Endodermal cell (in vitro differentiated cells): ENCODE measurements around the gene CYLD. TPM values are rescaled to one million over a fixed set of nuclear protein-coding genes. Genes with fewer than 3 reads are reported as not detected.

Source experiments
- DNase-seq: peaks from one replicate; pipeline ENCODE4 v3.0.0-alpha.2; 2017
- H3K27ac ChIP-seq: 2 replicates; pipeline ENCODE4 v1.5.1; 2013; ENCODE audit warnings: mild to moderate bottlenecking, low read depth, low read length, moderate library complexity
- H3K27me3 ChIP-seq: 2 replicates; pipeline ENCODE4 v1.6.1; 2013; ENCODE audit warnings: mild to moderate bottlenecking, low read length, moderate library complexity; ENCODE audit not compliant: insufficient read depth, control insufficient read depth, poor library complexity, severe bottlenecking
- H3K36me3 ChIP-seq: 2 replicates; pipeline ENCODE4 v1.7.0; 2013; ENCODE audit warnings: mild to moderate bottlenecking, low read length, moderate library complexity; ENCODE audit not compliant: control insufficient read depth, insufficient read depth
- H3K4me1 ChIP-seq: one replicate; pipeline ENCODE4 v1.7.0; 2013; ENCODE audit warnings: low read length; ENCODE audit not compliant: control insufficient read depth, insufficient read depth
- H3K4me3 ChIP-seq: 2 replicates; pipeline ENCODE4 v1.5.1; 2013; ENCODE audit warnings: mild to moderate bottlenecking, low read length, moderate library complexity
- H3K9ac ChIP-seq: 2 replicates; pipeline ENCODE4 v1.6.1; 2013; ENCODE audit warnings: mild to moderate bottlenecking, low read length, moderate library complexity; ENCODE audit not compliant: poor library complexity, severe bottlenecking; ENCODE audit errors: extremely low read depth
- H3K9me3 ChIP-seq: 2 replicates; pipeline ENCODE4 v1.6.1; 2013; ENCODE audit warnings: mild to moderate bottlenecking, low read length, moderate library complexity; ENCODE audit not compliant: control insufficient read depth
- H3K27ac Mint-ChIP-seq: 2 replicates; pipeline ENCODE4 v1.8.0; 2020; ENCODE audit warnings: mixed read lengths
- H3K27me3 Mint-ChIP-seq: 2 replicates; pipeline ENCODE4 v1.8.0; 2021; ENCODE audit warnings: mild to moderate bottlenecking, mixed read lengths; ENCODE audit not compliant: insufficient read depth
- H3K36me3 Mint-ChIP-seq: 2 replicates; pipeline ENCODE4 v1.8.0; 2020; ENCODE audit warnings: low read depth, mixed read lengths
- H3K4me1 Mint-ChIP-seq: 2 replicates; pipeline ENCODE4 v1.8.0; 2020; ENCODE audit warnings: mixed read lengths
- H3K4me3 Mint-ChIP-seq: 2 replicates; pipeline ENCODE4 v1.8.0; 2020; ENCODE audit warnings: mild to moderate bottlenecking, moderate library complexity, mixed read lengths
- H3K9me3 Mint-ChIP-seq: 2 replicates; pipeline ENCODE4 v1.8.0; 2020; ENCODE audit warnings: mild to moderate bottlenecking, mixed read lengths
- WGBS, 2 experiments: methylation state at CpG; one replicate each; pipeline versions ENCODE4 v1.1.5 to v1.1.7; 2013; ENCODE audit warnings: missing lambda C conversion rate in 2 of 2, mixed read lengths in 1 of 2; ENCODE audit not compliant: insufficient coverage in 1 of 2, insufficient read length in 1 of 2; 5-methylcytosine and 5-hydroxymethylcytosine counted together
- total RNA-seq, 2 donors: library from RNA; stranded (reverse); fragmentation: NEBNext Ultra II Directional in 1 of 2; extraction: Animal tissue kit (Norgen Biotek cat#: 25700) in 1 of 2; gene quantifications; 2 replicates in 1 of 2; 3 replicates in 1 of 2; pipeline ENCODE4 v1.2.1, GENCODE V29; 2021
- TF ChIP-seq, protein P1 (sequence below): fragments of 200-600 bp; sonication (generic); conservative IDR thresholded peaks from 2 replicates; pipeline ENCODE4 v1.5.0; 2021; ENCODE audit warnings: antibody characterized with exemption, mild to moderate bottlenecking

The CYLD gene
- total RNA-seq, 2 donors from 2014 or later, result 12.7 TPM

DNA sequence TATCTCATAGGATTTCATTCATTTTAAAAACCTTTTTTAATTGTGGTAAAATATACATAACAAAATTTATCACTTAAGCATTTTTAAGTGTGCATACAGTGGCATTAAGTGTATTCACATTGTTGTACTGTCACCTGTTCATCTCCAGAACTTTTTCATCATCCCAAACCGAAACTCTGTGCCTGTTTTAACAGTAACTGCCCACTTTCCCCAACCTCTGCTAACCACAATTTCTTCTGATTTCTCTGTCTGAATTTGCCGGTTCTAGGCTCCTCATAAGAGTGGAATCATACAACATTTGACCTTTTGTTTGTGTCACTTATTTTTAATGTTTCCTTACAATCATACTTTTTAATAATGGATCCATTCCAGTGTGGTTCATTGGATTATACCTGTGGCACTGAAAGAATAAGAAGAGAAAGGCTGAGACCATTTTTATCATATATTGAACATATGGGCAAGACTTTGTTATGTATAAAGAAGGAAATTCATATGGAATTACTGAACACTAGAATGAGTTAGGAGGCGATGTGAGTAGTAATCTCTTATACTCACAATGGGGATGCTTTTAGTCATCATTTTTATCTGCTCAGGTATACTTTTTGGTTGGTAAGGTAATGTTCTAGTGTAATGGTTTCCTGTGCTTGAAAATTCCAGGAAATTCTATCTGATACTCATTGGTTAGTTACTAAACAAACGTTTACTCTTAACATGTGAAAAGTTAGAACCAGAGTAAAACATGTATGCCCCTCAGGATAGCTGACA is 10.8 kb downstream of the CYLD start:
- no peak overlapping the region for H3K4me3 Mint-ChIP-seq
- TF ChIP-seq, protein P1, sequence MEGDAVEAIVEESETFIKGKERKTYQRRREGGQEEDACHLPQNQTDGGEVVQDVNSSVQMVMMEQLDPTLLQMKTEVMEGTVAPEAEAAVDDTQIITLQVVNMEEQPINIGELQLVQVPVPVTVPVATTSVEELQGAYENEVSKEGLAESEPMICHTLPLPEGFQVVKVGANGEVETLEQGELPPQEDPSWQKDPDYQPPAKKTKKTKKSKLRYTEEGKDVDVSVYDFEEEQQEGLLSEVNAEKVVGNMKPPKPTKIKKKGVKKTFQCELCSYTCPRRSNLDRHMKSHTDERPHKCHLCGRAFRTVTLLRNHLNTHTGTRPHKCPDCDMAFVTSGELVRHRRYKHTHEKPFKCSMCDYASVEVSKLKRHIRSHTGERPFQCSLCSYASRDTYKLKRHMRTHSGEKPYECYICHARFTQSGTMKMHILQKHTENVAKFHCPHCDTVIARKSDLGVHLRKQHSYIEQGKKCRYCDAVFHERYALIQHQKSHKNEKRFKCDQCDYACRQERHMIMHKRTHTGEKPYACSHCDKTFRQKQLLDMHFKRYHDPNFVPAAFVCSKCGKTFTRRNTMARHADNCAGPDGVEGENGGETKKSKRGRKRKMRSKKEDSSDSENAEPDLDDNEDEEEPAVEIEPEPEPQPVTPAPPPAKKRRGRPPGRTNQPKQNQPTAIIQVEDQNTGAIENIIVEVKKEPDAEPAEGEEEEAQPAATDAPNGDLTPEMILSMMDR, result no peak
- peaks cover 2% of the 10 kb centered on the region for H3K9me3 Mint-ChIP-seq
- Histone ChIP-seq H3K4me3 (no peak overlapping the region), H3K27ac (no peak overlapping the region), H3K27me3 (no peaks in the 10 kb centered on the region), H3K9ac (no peak overlapping the region), H3K9me3 (peaks cover 6% of the 10 kb centered on the region), H3K36me3 (peaks cover 20% of the 10 kb centered on the region), H3K4me1 (no peaks in the 10 kb centered on the region)
- no peak for DNase-seq
- peaks cover 12% of the 10 kb centered on the region for H3K36me3 Mint-ChIP-seq
- peaks cover 4% of the 10 kb centered on the region for H3K4me1 Mint-ChIP-seq
- WGBS, 2 experiments, result 84 to 93% methylated on average over 3 to 4 of the region's 4 CpGs
- no peaks in the 10 kb centered on the region for H3K27me3 Mint-ChIP-seq
- no peak overlapping the region for H3K27ac Mint-ChIP-seq

- 60 to 83% methylated on average over 1 to 3 of the region's 3 CpGs for WGBS, 2 experiments
- H3K9ac ChIP-seq, result no peak overlapping the region
- H3K4me1 Mint-ChIP-seq, result peaks cover 2% of the 10 kb centered on the region
- H3K4me3 Mint-ChIP-seq, result no peak overlapping the region
- TF ChIP-seq, protein P1, result no peak
- H3K36me3 Mint-ChIP-seq, result peaks cover 12% of the 10 kb centered on the region
- H3K27me3 ChIP-seq, result no peaks in the 10 kb centered on the region
- H3K27ac Mint-ChIP-seq, result no peak overlapping the region
- H3K27me3 Mint-ChIP-seq, result no peaks in the 10 kb centered on the region
- H3K4me3 ChIP-seq, result no peak overlapping the region
- no peaks in the 10 kb centered on the region for H3K4me1 ChIP-seq
- DNase-seq, result no peak
- H3K36me3 ChIP-seq, result peaks cover 8% of the 10 kb centered on the region
- H3K9me3 ChIP-seq, result peaks cover 6% of the 10 kb centered on the region
- peaks cover 2% of the 10 kb centered on the region for H3K9me3 Mint-ChIP-seq
- H3K27ac ChIP-seq, result no peak overlapping the region
Measured at GRCh38 chr16:50756473-50756872, 14.6 kb downstream of the CYLD start.

DNA sequence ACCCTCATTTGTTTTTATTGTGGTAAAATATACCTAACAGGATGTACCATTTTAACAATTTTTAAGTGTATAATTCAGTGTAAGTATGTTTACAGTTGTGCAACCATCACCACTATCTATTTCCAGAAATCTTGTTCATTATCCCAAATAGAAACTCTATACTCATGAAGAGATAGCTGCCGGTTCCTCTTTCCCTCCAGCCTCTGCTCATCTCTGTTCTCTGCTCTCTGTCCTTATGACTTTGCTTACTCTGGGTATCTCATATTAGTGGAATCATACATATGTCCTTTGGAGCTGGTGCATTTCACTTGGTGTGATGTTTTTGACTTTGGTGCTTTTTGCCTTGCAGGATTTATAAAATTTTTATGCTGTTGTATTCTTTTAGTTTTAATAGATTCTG is 19.4 kb downstream of the CYLD start:
- Mint-ChIP-seq H3K9me3 (peaks cover 11% of the 10 kb centered on the region), H3K4me3 (no peak overlapping the region), H3K4me1 (peaks cover 6% of the 10 kb centered on the region), H3K36me3 (peaks cover 9% of the 10 kb centered on the region), H3K27ac (no peak overlapping the region), H3K27me3 (no peaks in the 10 kb centered on the region)
- Histone ChIP-seq H3K4me1 (no peaks in the 10 kb centered on the region), H3K9me3 (peaks cover 16% of the 10 kb centered on the region), H3K4me3 (no peak overlapping the region), H3K27me3 (no peaks in the 10 kb centered on the region), H3K27ac (no peak overlapping the region), H3K9ac (no peak overlapping the region), H3K36me3 (peaks cover 3% of the 10 kb centered on the region)
- TF ChIP-seq, protein P1, result no peak
- 89 to 100% methylated on average over 1 of the region's 1 CpG for WGBS, 2 experiments
- no peak for DNase-seq
